Sigmoid colon (tissue), 7 donors: ENCODE results near the gene STOX2. TPM values are rescaled to one million over a fixed set of nuclear protein-coding genes. Genes with fewer than 3 reads are reported as not detected.

Source experiments
- DNase-seq: peaks from one replicate; pipeline ENCODE4 v3.0.0-alpha.2; 2019
- H3K27ac ChIP-seq, 4 donors: fragments of 200-600 bp; sonication (generic); one replicate each; pipeline ENCODE4 v1.5.1; 2016 to 2019; ENCODE audit warnings: mild to moderate bottlenecking in 1 of 4
- H3K27me3 ChIP-seq, 3 donors: fragments of 200-600 bp; sonication (generic); one replicate each; pipeline ENCODE4 v1.5.1; 2019; ENCODE audit warnings: mild to moderate bottlenecking in 1 of 3
- H3K36me3 ChIP-seq, 4 donors: fragments of 200-600 bp; sonication (generic); one replicate each; pipeline ENCODE4 v1.5.1; 2016 to 2019
- H3K4me1 ChIP-seq, 4 donors: fragments of 200-600 bp; sonication (generic); one replicate each; pipeline ENCODE4 v1.5.1; 2017 to 2019
- H3K4me3 ChIP-seq, 4 donors: fragments of 200-600 bp; sonication (generic); one replicate each; pipeline ENCODE4 v1.5.1; 2017 to 2019; ENCODE audit warnings: mild to moderate bottlenecking in 2 of 4, moderate library complexity in 1 of 4
- H3K9me3 ChIP-seq, 4 donors: fragments of 200-600 bp in 3 of 4; sonication (generic) in 3 of 4; one replicate each; pipeline versions ENCODE4 v1.5.1 to v1.6.1; 2013 to 2019
- EP300 ChIP-seq, 4 donors: sonication (generic); formaldehyde crosslinking; IDR thresholded peaks; one replicate each; pipeline ENCODE4 v1.6.1; 2017; ENCODE audit warnings: antibody characterized with exemption in 4 of 4
- POLR2A ChIP-seq, 2 donors: fragments of 450-650 bp; IDR thresholded peaks; one replicate each; pipeline ENCODE4 v1.6.1; 2016; ENCODE audit warnings: antibody characterized with exemption in 2 of 2, mild to moderate bottlenecking in 2 of 2, moderate library complexity in 2 of 2
- POLR2AphosphoS5 ChIP-seq, 4 donors: sonication (generic); formaldehyde crosslinking; IDR thresholded peaks; one replicate each; pipeline ENCODE4 v1.6.1; 2017; ENCODE audit warnings: antibody characterized with exemption in 4 of 4
- WGBS, 2 donors: extraction: QIAGEN DNeasy Blood & Tissue Kit; methylation state at CpG; one replicate each; pipeline ENCODE4 v1.1.7; 2013; 5-methylcytosine and 5-hydroxymethylcytosine counted together
- intact Hi-C: fragments of 100-400 bp; cut with DNase I; formaldehyde crosslinking; loops from one replicate; pipeline ENCODE4 v1.15.1; 2023
- polyA plus RNA-seq, 3 donors: library from polyadenylated mRNA; stranded (reverse); fragments of 200-250 nt; gene quantifications; one replicate each; pipeline ENCODE4 v1.2.3, GENCODE V29; 2013
- total RNA-seq, 4 donors: library from RNA; depleted of rRNA; stranded (reverse); fragments of >200 nt; gene quantifications; one replicate each; pipeline ENCODE4 v1.1.0, GENCODE V29; 2016
- TF ChIP-seq, protein P1 (sequence below), 4 experiments: fragments of 450-650 bp in 3 of 4; fragments of 200-600 bp in 1 of 4; IDR thresholded peaks; one replicate each; pipeline ENCODE4 v1.5.1; 2016 to 2019; ENCODE audit warnings: antibody characterized with exemption in 4 of 4, mild to moderate bottlenecking in 3 of 4, moderate library complexity in 2 of 4
- donor health status: healthy with polysubstance abuse.
- donor health status: Bipolar disorder and iron deficiency.
- donor health status: healthy.

The STOX2 gene
- total and polyA plus RNA-seq, 7 donors: under 0.01 to 9.6 (median 2.2) TPM

GRCh38 chr4:183860119-183860518, 45.0 kb upstream of the STOX2 start:
- TF ChIP-seq POLR2AphosphoS5 (IDR thresholded peaks at IDR 0.05) (no peak), EP300 (IDR thresholded peaks at IDR 0.05) (no peak), POLR2A (IDR thresholded peaks at IDR 0.05) (no peak)
- TF ChIP-seq, protein P1, sequence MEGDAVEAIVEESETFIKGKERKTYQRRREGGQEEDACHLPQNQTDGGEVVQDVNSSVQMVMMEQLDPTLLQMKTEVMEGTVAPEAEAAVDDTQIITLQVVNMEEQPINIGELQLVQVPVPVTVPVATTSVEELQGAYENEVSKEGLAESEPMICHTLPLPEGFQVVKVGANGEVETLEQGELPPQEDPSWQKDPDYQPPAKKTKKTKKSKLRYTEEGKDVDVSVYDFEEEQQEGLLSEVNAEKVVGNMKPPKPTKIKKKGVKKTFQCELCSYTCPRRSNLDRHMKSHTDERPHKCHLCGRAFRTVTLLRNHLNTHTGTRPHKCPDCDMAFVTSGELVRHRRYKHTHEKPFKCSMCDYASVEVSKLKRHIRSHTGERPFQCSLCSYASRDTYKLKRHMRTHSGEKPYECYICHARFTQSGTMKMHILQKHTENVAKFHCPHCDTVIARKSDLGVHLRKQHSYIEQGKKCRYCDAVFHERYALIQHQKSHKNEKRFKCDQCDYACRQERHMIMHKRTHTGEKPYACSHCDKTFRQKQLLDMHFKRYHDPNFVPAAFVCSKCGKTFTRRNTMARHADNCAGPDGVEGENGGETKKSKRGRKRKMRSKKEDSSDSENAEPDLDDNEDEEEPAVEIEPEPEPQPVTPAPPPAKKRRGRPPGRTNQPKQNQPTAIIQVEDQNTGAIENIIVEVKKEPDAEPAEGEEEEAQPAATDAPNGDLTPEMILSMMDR (IDR thresholded peaks at IDR 0.05): no peak
- no peak overlapping the region for H3K27ac ChIP-seq
- H3K36me3 ChIP-seq: no peaks in the 10 kb centered on the region
- DNase-seq: no peak
- H3K4me3 ChIP-seq: no peak overlapping the region
- 63 to 83% methylated on average over 2 of the region's 2 CpGs for WGBS, 2 donors
- H3K27me3 ChIP-seq: no peaks in the 10 kb centered on the region
- intact Hi-C loops: no loop called here
- H3K4me1 ChIP-seq: no peaks in the 10 kb centered on the region
- H3K9me3 ChIP-seq: no peaks in the 10 kb centered on the region

- H3K4me1 ChIP-seq: no peaks in the 10 kb centered on the region
- WGBS, 2 donors: 86% methylated on average over 10 of the region's 10 CpGs
- intact Hi-C loops: no loop called here
- no peaks in the 10 kb centered on the region for H3K36me3 ChIP-seq
- no peak for DNase-seq
- no peaks in the 10 kb centered on the region for H3K27me3 ChIP-seq
- no peak overlapping the region for H3K27ac ChIP-seq
- no peak overlapping the region for H3K4me3 ChIP-seq
- no peaks in the 10 kb centered on the region for H3K9me3 ChIP-seq
- TF ChIP-seq, protein P1 (IDR thresholded peaks at IDR 0.05): no peak
- no peak for TF ChIP-seq POLR2AphosphoS5 (IDR thresholded peaks at IDR 0.05)
- no peak for TF ChIP-seq EP300 (IDR thresholded peaks at IDR 0.05)
- no peak for TF ChIP-seq POLR2A (IDR thresholded peaks at IDR 0.05)
These were observed 44.4 kb upstream of the STOX2 start for GRCh38 chr4:183860731-183861130.

DNA sequence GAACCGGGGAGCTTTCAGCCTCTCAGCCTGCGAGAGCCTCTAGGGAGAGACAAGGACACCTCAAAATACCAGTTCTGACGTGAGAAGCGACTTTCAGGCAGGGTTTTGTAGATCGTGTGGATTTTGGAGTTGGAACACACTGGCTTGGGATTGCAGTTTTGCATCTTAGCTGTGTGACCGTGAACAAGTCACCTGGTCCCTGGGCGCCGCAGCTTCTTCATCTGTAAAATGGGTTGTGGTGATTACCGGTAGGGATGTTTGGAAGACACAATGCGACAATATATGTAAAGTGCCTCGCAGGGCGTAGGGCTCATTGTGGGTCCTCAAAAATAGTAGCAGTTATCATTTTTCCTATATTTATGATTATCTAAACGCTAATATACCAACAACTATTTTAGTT, 43.7 kb upstream of the STOX2 start:
- Histone ChIP-seq H3K27me3 (no peaks in the 10 kb centered on the region), H3K4me3 (no peak overlapping the region), H3K4me1 (no peaks in the 10 kb centered on the region), H3K36me3 (no peaks in the 10 kb centered on the region), H3K27ac (no peak overlapping the region), H3K9me3 (no peaks in the 10 kb centered on the region)
- WGBS, 2 donors: 96 to 97% methylated on average over 13 of the region's 13 CpGs
- DNase-seq: no peak
- TF ChIP-seq, protein P1 (IDR thresholded peaks at IDR 0.05): no peak
- TF ChIP-seq POLR2A (IDR thresholded peaks at IDR 0.05) (no peak), POLR2AphosphoS5 (IDR thresholded peaks at IDR 0.05) (no peak), EP300 (IDR thresholded peaks at IDR 0.05) (no peak)
- intact Hi-C loops: no loop called here

GRCh38 chr4:183863155-183863825, 41.8 kb upstream of the STOX2 start:
- intact Hi-C loops: no loop called here
- Histone ChIP-seq H3K4me1 (no peaks in the 10 kb centered on the region), H3K27me3 (no peaks in the 10 kb centered on the region), H3K9me3 (no peaks in the 10 kb centered on the region), H3K4me3 (no peak overlapping the region), H3K36me3 (no peaks in the 10 kb centered on the region), H3K27ac (no peak overlapping the region)
- TF ChIP-seq POLR2AphosphoS5 (IDR thresholded peaks at IDR 0.05) (no peak), EP300 (IDR thresholded peaks at IDR 0.05) (no peak), POLR2A (IDR thresholded peaks at IDR 0.05) (no peak)
- TF ChIP-seq, protein P1 (IDR thresholded peaks at IDR 0.05): no peak
- no peak for DNase-seq
- 59 to 79% methylated on average over 8 of the region's 8 CpGs for WGBS, 2 donors

DNA sequence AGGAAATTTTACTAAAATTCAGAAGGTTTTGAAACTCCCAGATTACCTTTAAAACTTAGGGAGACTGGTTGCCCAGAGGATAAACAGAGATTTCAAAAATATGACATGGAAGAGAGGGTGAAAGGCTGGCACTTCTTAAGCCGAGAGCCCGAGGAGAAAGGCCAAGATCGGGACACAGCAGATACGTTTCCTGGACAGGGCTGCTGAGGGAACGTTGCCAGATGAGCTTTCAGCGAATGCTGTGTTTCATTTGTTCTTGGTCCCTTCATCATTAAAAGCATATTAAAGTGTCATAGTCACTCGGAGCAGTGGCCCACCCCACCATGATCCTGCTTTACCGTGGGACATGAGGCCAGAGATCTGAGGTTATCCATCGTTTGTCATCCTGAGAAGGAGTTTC, 37.9 kb upstream of the STOX2 start:
- no peak overlapping the region for H3K27ac ChIP-seq
- intact Hi-C loops: no loop called here
- no peak for DNase-seq
- no peaks in the 10 kb centered on the region for H3K9me3 ChIP-seq
- H3K4me3 ChIP-seq: no peak overlapping the region
- H3K27me3 ChIP-seq: no peaks in the 10 kb centered on the region
- no peak for TF ChIP-seq POLR2AphosphoS5 (IDR thresholded peaks at IDR 0.05)
- no peak for TF ChIP-seq POLR2A (IDR thresholded peaks at IDR 0.05)
- H3K36me3 ChIP-seq: no peaks in the 10 kb centered on the region
- 81 to 86% methylated on average over 9 of the region's 9 CpGs for WGBS, 2 donors
- no peaks in the 10 kb centered on the region for H3K4me1 ChIP-seq
